SK-N-SH treated with all-trans-retinoic acid at 6 μM for 48 hours (cell line): Measurements from ENCODE around the gene MEPCE.
A peak's percentile ranks its signal among the peaks of the same experiment; 100 is the strongest.

Source experiments
- ATAC-seq: fragments of 200-7000 bp; cut with Tn5 transposase; 3 replicates; pipeline ENCODE4 v1.9.1; 2020; ENCODE audit warnings: mild to moderate bottlenecking, moderate library complexity
- ARNTL ChIP-seq: fragments of 450-650 bp; formaldehyde crosslinking; IDR thresholded peaks from 2 replicates; pipeline ENCODE4 v1.5.0; 2020; ENCODE audit warnings: low read depth, mild to moderate bottlenecking, moderate library complexity, borderline replicate concordance
- CSDC2 ChIP-seq: fragments of 250-450 bp; sonication (Bioruptor Pico); IDR thresholded peaks from 2 replicates; pipeline ENCODE4 v1.5.0; 2020; ENCODE audit warnings: mild to moderate bottlenecking, moderate library complexity
- ESRRG ChIP-seq: fragments of 250-450 bp; sonication (Bioruptor Pico); IDR thresholded peaks from 2 replicates; pipeline ENCODE4 v1.6.1; 2021; ENCODE audit warnings: mild to moderate bottlenecking
- GLIS3 ChIP-seq: fragments of 250-450 bp; sonication (Bioruptor Pico); IDR thresholded peaks from 2 replicates; pipeline ENCODE4 v1.5.0; 2020; ENCODE audit warnings: mild to moderate bottlenecking, moderate library complexity
- ISL1 ChIP-seq: fragments of 250-450 bp; sonication (Bioruptor Pico); IDR thresholded peaks from 2 replicates; pipeline ENCODE4 v2.1.2; 2022; ENCODE audit warnings: mild to moderate bottlenecking, moderate library complexity
- OSR1 ChIP-seq: fragments of 250-450 bp; sonication (Bioruptor Pico); IDR thresholded peaks from 2 replicates; pipeline ENCODE4 v1.8.0; 2022; ENCODE audit warnings: moderate library complexity, mild to moderate bottlenecking, inconsistent platforms
- PPARA ChIP-seq: fragments of 250-450 bp; sonication (Bioruptor Pico); IDR thresholded peaks from 2 replicates; pipeline ENCODE4 v1.5.0; 2020; ENCODE audit warnings: mild to moderate bottlenecking, borderline replicate concordance
- RARB ChIP-seq: fragments of 250-450 bp; sonication (Bioruptor Pico); IDR thresholded peaks from 2 replicates; pipeline ENCODE4 v1.8.0; 2021; ENCODE audit warnings: mild to moderate bottlenecking, moderate library complexity
- TCF4 ChIP-seq: fragments of 250-450 bp; sonication (Bioruptor Pico); IDR thresholded peaks from 2 replicates; pipeline ENCODE4 v1.8.0; 2021; ENCODE audit warnings: mild to moderate bottlenecking, moderate library complexity, borderline replicate concordance
- TOX ChIP-seq: fragments of 250-450 bp; sonication (Bioruptor Pico); IDR thresholded peaks from 2 replicates; pipeline ENCODE4 v1.8.0; 2021; ENCODE audit warnings: mild to moderate bottlenecking, moderate library complexity, borderline replicate concordance
- ZC3H10 ChIP-seq: fragments of 250-450 bp; sonication (Bioruptor Pico); IDR thresholded peaks from 2 replicates; pipeline ENCODE4 v1.5.1; 2021; ENCODE audit warnings: mild to moderate bottlenecking, moderate library complexity
- ZFP3 ChIP-seq: fragments of 250-450 bp; sonication (Bioruptor Pico); IDR thresholded peaks from 2 replicates; pipeline ENCODE4 v1.5.0; 2020; ENCODE audit warnings: mild to moderate bottlenecking, moderate library complexity
- ZFP30 ChIP-seq: fragments of 450-650 bp; formaldehyde crosslinking; IDR thresholded peaks from 2 replicates; pipeline ENCODE4 v1.5.0; 2022; ENCODE audit warnings: mild to moderate bottlenecking, moderate library complexity
- ZNF565 ChIP-seq: fragments of 450-650 bp; formaldehyde crosslinking; conservative IDR thresholded peaks from 2 replicates; pipeline ENCODE4 v1.5.0; 2020; ENCODE audit warnings: low read depth, mild to moderate bottlenecking, moderate library complexity
- ZNF70 ChIP-seq: fragments of 450-650 bp; formaldehyde crosslinking; IDR thresholded peaks from 2 replicates; pipeline ENCODE4 v1.5.0; 2020; ENCODE audit warnings: mild to moderate bottlenecking, moderate library complexity
- ZNF8 ChIP-seq: fragments of 450-650 bp; formaldehyde crosslinking; IDR thresholded peaks from 2 replicates; pipeline ENCODE4 v1.5.0; 2020; ENCODE audit warnings: mild to moderate bottlenecking, moderate library complexity
- TF ChIP-seq, protein P1 (sequence below): fragments of 250-450 bp; sonication (Bioruptor Pico); IDR thresholded peaks from 2 replicates; pipeline ENCODE4 v1.5.0; 2020; ENCODE audit warnings: mild to moderate bottlenecking, moderate library complexity
- TF ChIP-seq, protein P2 (sequence below): fragments of 250-450 bp; sonication (Bioruptor Pico); IDR thresholded peaks from 2 replicates; pipeline ENCODE4 v1.8.0; 2020; ENCODE audit warnings: mild to moderate bottlenecking, moderate library complexity, borderline replicate concordance
- TF ChIP-seq, protein P3 (sequence below): fragments of 250-450 bp; sonication (Bioruptor Pico); IDR thresholded peaks from 2 replicates; pipeline ENCODE4 v1.5.1; 2021; ENCODE audit warnings: mild to moderate bottlenecking, moderate library complexity
- TF ChIP-seq, protein P4 (sequence below): fragments of 250-450 bp; sonication (Bioruptor Pico); IDR thresholded peaks from 2 replicates; pipeline ENCODE4 v1.5.1; 2020; ENCODE audit warnings: low read depth, mild to moderate bottlenecking, moderate library complexity

MEPCE gene

DNA sequence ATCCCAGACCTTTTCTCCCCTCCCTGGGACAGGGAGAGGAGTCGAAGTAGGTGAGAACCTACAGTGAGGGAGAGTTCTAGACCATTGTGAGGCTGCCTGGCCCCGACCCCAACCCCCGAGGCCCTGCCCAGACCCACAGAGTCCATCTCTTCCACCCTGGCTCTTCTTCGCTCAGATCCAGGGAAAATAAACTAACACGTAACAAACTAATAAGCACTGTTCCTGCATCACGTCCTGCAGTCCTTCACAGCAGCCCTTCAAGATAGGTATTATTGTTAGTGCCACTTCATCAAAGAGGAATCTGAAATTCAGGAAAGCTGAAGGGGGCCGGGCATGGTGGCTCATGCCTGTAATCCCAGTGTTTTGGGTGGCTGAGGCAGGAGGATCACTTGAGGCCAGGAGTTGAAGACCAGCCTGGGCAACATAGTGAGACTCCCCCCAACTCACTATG, 34.6 kb downstream of the MEPCE start, which contains the start of gene SPACDR:
Gene SPACDR, minus strand, starts transcription at position 51 of the 451 bp plus-strand sequence. CDS start 235 bp downstream, outside the sequence.
- no peak for TF ChIP-seq ZFP3
- TF ChIP-seq RARB, result no peak
- no peak for TF ChIP-seq TCF4
- TF ChIP-seq, protein P1, sequence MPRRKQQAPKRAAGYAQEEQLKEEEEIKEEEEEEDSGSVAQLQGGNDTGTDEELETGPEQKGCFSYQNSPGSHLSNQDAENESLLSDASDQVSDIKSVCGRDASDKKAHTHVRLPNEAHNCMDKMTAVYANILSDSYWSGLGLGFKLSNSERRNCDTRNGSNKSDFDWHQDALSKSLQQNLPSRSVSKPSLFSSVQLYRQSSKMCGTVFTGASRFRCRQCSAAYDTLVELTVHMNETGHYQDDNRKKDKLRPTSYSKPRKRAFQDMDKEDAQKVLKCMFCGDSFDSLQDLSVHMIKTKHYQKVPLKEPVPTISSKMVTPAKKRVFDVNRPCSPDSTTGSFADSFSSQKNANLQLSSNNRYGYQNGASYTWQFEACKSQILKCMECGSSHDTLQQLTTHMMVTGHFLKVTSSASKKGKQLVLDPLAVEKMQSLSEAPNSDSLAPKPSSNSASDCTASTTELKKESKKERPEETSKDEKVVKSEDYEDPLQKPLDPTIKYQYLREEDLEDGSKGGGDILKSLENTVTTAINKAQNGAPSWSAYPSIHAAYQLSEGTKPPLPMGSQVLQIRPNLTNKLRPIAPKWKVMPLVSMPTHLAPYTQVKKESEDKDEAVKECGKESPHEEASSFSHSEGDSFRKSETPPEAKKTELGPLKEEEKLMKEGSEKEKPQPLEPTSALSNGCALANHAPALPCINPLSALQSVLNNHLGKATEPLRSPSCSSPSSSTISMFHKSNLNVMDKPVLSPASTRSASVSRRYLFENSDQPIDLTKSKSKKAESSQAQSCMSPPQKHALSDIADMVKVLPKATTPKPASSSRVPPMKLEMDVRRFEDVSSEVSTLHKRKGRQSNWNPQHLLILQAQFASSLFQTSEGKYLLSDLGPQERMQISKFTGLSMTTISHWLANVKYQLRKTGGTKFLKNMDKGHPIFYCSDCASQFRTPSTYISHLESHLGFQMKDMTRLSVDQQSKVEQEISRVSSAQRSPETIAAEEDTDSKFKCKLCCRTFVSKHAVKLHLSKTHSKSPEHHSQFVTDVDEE (CRISPR knock-in tag), result no peak
- no peak for TF ChIP-seq GLIS3 (CRISPR knock-in tag)
- no peak for TF ChIP-seq ZC3H10 (CRISPR knock-in tag)
- no peak for TF ChIP-seq ZNF565 (CRISPR knock-in tag)
- TF ChIP-seq, protein P2, sequence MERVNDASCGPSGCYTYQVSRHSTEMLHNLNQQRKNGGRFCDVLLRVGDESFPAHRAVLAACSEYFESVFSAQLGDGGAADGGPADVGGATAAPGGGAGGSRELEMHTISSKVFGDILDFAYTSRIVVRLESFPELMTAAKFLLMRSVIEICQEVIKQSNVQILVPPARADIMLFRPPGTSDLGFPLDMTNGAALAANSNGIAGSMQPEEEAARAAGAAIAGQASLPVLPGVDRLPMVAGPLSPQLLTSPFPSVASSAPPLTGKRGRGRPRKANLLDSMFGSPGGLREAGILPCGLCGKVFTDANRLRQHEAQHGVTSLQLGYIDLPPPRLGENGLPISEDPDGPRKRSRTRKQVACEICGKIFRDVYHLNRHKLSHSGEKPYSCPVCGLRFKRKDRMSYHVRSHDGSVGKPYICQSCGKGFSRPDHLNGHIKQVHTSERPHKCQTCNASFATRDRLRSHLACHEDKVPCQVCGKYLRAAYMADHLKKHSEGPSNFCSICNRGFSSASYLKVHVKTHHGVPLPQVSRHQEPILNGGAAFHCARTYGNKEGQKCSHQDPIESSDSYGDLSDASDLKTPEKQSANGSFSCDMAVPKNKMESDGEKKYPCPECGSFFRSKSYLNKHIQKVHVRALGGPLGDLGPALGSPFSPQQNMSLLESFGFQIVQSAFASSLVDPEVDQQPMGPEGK, result no peak
- no peak for TF ChIP-seq ISL1
- no peak for TF ChIP-seq OSR1 (CRISPR knock-in tag)
- TF ChIP-seq ZNF8, result no peak
- no peak for ATAC-seq

DNA sequence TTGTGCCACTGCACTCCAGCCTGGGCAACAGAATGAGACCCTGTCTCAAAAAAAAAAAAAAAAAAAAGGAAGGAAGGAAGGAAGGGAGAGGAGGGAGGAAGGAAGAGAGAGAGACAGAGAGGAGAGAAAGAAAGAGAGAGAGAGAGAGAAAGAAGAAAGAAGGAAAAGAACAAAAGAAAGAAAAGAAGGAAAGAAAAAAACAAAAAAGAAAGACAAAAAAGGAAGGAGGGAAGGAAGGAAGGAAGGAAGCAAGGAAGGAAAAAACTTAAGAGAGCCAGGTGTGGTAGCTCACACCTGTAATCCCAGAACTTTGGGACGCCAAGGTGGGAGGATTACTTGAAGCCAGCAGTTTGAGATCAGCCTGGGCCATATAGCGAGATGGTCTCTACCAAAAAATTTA, 35.2 kb downstream of the MEPCE start:
- no peak for ATAC-seq
- TF ChIP-seq OSR1 (CRISPR knock-in tag) (no peak), PPARA (CRISPR knock-in tag) (no peak), TOX (CRISPR knock-in tag) (no peak), ZNF70 (CRISPR knock-in tag) (no peak), GLIS3 (CRISPR knock-in tag) (no peak), ZNF8 (no peak), ARNTL (CRISPR knock-in tag) (no peak), ZNF565 (CRISPR knock-in tag) (no peak)
- TF ChIP-seq, protein P1 (CRISPR knock-in tag), result no peak
- TF ChIP-seq, protein P2, result no peak
- TF ChIP-seq, protein P3, sequence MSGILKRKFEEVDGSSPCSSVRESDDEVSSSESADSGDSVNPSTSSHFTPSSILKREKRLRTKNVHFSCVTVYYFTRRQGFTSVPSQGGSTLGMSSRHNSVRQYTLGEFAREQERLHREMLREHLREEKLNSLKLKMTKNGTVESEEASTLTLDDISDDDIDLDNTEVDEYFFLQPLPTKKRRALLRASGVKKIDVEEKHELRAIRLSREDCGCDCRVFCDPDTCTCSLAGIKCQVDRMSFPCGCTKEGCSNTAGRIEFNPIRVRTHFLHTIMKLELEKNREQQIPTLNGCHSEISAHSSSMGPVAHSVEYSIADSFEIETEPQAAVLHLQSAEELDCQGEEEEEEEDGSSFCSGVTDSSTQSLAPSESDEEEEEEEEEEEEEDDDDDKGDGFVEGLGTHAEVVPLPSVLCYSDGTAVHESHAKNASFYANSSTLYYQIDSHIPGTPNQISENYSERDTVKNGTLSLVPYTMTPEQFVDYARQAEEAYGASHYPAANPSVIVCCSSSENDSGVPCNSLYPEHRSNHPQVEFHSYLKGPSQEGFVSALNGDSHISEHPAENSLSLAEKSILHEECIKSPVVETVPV (CRISPR knock-in tag), result no peak
- TF ChIP-seq, protein P4, sequence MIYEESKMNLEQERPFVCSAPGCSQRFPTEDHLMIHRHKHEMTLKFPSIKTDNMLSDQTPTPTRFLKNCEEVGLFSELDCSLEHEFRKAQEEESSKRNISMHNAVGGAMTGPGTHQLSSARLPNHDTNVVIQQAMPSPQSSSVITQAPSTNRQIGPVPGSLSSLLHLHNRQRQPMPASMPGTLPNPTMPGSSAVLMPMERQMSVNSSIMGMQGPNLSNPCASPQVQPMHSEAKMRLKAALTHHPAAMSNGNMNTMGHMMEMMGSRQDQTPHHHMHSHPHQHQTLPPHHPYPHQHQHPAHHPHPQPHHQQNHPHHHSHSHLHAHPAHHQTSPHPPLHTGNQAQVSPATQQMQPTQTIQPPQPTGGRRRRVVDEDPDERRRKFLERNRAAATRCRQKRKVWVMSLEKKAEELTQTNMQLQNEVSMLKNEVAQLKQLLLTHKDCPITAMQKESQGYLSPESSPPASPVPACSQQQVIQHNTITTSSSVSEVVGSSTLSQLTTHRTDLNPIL (CRISPR knock-in tag), result no peak

DNA sequence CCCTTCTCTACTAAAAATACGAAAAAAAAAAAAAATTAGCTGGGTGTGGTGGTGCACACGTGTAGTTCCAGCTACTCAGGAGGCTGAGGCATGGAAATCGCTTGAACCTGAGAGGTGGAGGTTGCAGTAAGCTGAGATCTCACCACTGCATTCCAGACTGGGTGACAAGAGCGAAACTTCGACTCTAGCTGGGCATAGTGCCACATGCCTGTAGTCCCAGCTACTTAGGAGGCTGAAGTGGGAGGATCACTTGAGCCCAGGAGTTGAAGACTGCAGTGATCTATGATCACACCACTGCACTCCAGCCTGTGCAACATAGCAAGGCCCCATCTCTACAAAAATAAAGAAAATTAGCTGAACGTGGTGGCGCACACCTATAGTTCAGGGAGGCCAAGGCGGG, 35.7 kb downstream of the MEPCE start:
- ATAC-seq, result peak; percentile 3
- TF ChIP-seq ZFP30 (CRISPR knock-in tag) (no peak), CSDC2 (no peak), OSR1 (CRISPR knock-in tag) (no peak), ZFP3 (no peak), ESRRG (CRISPR knock-in tag) (no peak), PPARA (CRISPR knock-in tag) (no peak), ZNF70 (CRISPR knock-in tag) (no peak)
- TF ChIP-seq, protein P3 (CRISPR knock-in tag), result no peak
